B cell (primary cell): ENCODE data around the gene KRT27. TPM values are rescaled to one million over a fixed set of nuclear protein-coding genes. Genes with fewer than 3 reads are reported as not detected.

ENCODE experiments used
- ATAC-seq: fragments of 200-7000 bp; cut with Tn5 transposase; one replicate; pipeline ENCODE4 v1.10.0; 2021; ENCODE audit warnings: low read depth, mild to moderate bottlenecking, moderate number of reproducible peaks, moderate library complexity
- CTCF ChIA-PET: fragments of 350-600 bp; sonication (Branson Sonifier 250); formaldehyde crosslinking; loops from one replicate; lab custom pipeline; 2021; ENCODE audit warnings: antibody characterized with exemption, inconsistent platforms; lab: Charles Lee
- POLR2A ChIA-PET: fragments of 350-600 bp; sonication (Branson Sonifier 250); formaldehyde crosslinking; loops from one replicate; lab custom pipeline; 2021; ENCODE audit warnings: antibody characterized with exemption; lab: Charles Lee
- DNase-seq: peaks from one replicate; pipeline ENCODE4 v3.0.0; 2013
- H2AFZ ChIP-seq: 2 replicates; pipeline ENCODE4 v1.6.1; 2012; ENCODE audit warnings: mild to moderate bottlenecking, low read depth, low read length; ENCODE audit not compliant: insufficient read depth, poor library complexity, severe bottlenecking
- H3K27ac ChIP-seq, 2 donors: 1 replicate in 1 of 2; 2 replicates in 1 of 2; pipeline ENCODE4 v1.5.1; 2012 to 2013; ENCODE audit warnings: low read length in 2 of 2, mild to moderate bottlenecking in 2 of 2, moderate library complexity in 1 of 2
- H3K27me3 ChIP-seq, 4 experiments: fragments of 200-600 bp in 1 of 4; sonication (generic) in 1 of 4; replicated peaks in 1 of 4; 1 replicate in 2 of 4; 2 replicates in 2 of 4; pipeline versions ENCODE4 v1.6.1 to v1.7.0; 2013 to 2016; ENCODE audit warnings: low read length in 3 of 4, mild to moderate bottlenecking in 2 of 4, mixed read lengths in 1 of 4, moderate library complexity in 1 of 4; ENCODE audit not compliant: insufficient read depth in 4 of 4, control insufficient read depth in 3 of 4; ENCODE audit errors: control extremely low read depth in 1 of 4
- H3K36me3 ChIP-seq, 2 experiments: replicated peaks in 1 of 2; 1 replicate in 1 of 2; 2 replicates in 1 of 2; pipeline versions ENCODE4 v1.6.1 to v1.7.1; 2013; ENCODE audit warnings: low read length in 1 of 2; ENCODE audit not compliant: insufficient read depth in 2 of 2, control insufficient read depth in 1 of 2; ENCODE audit errors: control extremely low read depth in 1 of 2, extremely low read depth in 1 of 2
- H3K4me1 ChIP-seq, 2 donors: fragments of 200-600 bp in 1 of 2; sonication (generic) in 1 of 2; 1 replicate in 1 of 2; 2 replicates in 1 of 2; pipeline versions ENCODE4 v1.5.1 to v1.6.1; 2013 to 2017; ENCODE audit warnings: low read length in 2 of 2; ENCODE audit not compliant: control insufficient read depth in 2 of 2, insufficient read depth in 2 of 2
- H3K4me2 ChIP-seq: replicated peaks from 2 replicates; pipeline ENCODE3; 2012; ENCODE audit warnings: mild to moderate bottlenecking, low read depth, low read length; ENCODE audit not compliant: poor library complexity, severe bottlenecking
- H3K4me3 ChIP-seq, 5 experiments: fragments of 200-600 bp in 1 of 5; sonication (generic) in 1 of 5; 1 replicate in 3 of 5; 2 replicates in 2 of 5; pipeline versions ENCODE4 v1.5.1 to v1.7.0; 2011 to 2016; ENCODE audit warnings: low read length in 4 of 5, mild to moderate bottlenecking in 4 of 5, low read depth in 2 of 5, control low read depth in 1 of 5, moderate library complexity in 1 of 5; ENCODE audit not compliant: insufficient read depth in 1 of 5; ENCODE audit errors: control extremely low read depth in 1 of 5, extremely low read depth in 1 of 5
- H3K79me2 ChIP-seq: fragments of 200-600 bp; sonication (generic); one replicate; pipeline ENCODE4 v1.6.0; 2016; ENCODE audit warnings: low read length; ENCODE audit not compliant: control insufficient read depth, insufficient read depth
- H3K9ac ChIP-seq: fragments of 200-600 bp; sonication (generic); 2 replicates; pipeline ENCODE4 v1.6.1; 2017; ENCODE audit warnings: mild to moderate bottlenecking, low read length, moderate library complexity
- H3K9me3 ChIP-seq, 3 donors: one replicate each; pipeline versions ENCODE4 v1.6.1 to v1.7.1; 2013; ENCODE audit warnings: low read length in 2 of 3; ENCODE audit not compliant: control insufficient read depth in 2 of 3, insufficient read depth in 1 of 3; ENCODE audit errors: control extremely low read depth in 1 of 3
- H4K20me1 ChIP-seq: 2 replicates; pipeline ENCODE4 v1.6.0; 2012; ENCODE audit warnings: mild to moderate bottlenecking, low read length; ENCODE audit not compliant: insufficient read depth, control insufficient read depth, poor library complexity, severe bottlenecking
- H3K27ac Mint-ChIP-seq: one replicate; pipeline ENCODE4 v1.8.0; 2021; ENCODE audit warnings: mixed read lengths
- H3K27me3 Mint-ChIP-seq: one replicate; pipeline ENCODE4 v1.8.0; 2021; ENCODE audit warnings: mixed read lengths
- H3K4me1 Mint-ChIP-seq: one replicate; pipeline ENCODE4 v1.8.0; 2021; ENCODE audit warnings: mixed read lengths
- H3K4me3 Mint-ChIP-seq: one replicate; pipeline ENCODE4 v1.8.0; 2021; ENCODE audit warnings: mixed read lengths
- H3K9me3 Mint-ChIP-seq: one replicate; pipeline ENCODE4 v1.8.0; 2022; ENCODE audit warnings: mixed read lengths; ENCODE audit not compliant: insufficient read depth
- CTCF ChIP-seq: fragments of 200-600 bp; IDR thresholded peaks from one replicate; pipeline ENCODE4 v1.8.0; 2022; ENCODE audit warnings: antibody characterized with exemption, mild to moderate bottlenecking
- EZH2 ChIP-seq: IDR thresholded peaks from 2 replicates; pipeline ENCODE4 v1.6.1; 2012; ENCODE audit warnings: borderline replicate concordance, low read depth, mild to moderate bottlenecking, moderate library complexity, low read length; ENCODE audit not compliant: insufficient read depth, poor library complexity, severe bottlenecking
- WGBS: methylation state at CpG from one replicate; pipeline ENCODE4 v1.1.5; 2013; ENCODE audit warnings: missing lambda C conversion rate; ENCODE audit not compliant: insufficient coverage; 5-methylcytosine and 5-hydroxymethylcytosine counted together
- intact Hi-C: fragments of 100-400 bp; cut with micrococcal nuclease; formaldehyde crosslinking; loops from one replicate; pipeline ENCODE4 v1.10.0; 2022
- polyA plus RNA-seq: library from polyadenylated mRNA; depleted of rRNA; stranded (reverse); fragments of >200 nt; gene quantifications from 2 replicates; pipeline ENCODE4 v1.2.3, GENCODE V29; 2012
- total RNA-seq, 2 donors: library from RNA; stranded (reverse); fragments of 120-200 nt in 1 of 2; gene quantifications; 1 replicate in 1 of 2; 2 replicates in 1 of 2; pipeline versions ENCODE4 v1.2.3 to v1.2.4, GENCODE V29; 2013 to 2022

The KRT27 gene
- total and polyA plus RNA-seq, 2 donors (not counting 1 experiment from before 2014, with no cell fraction given), result not detected

- Histone ChIP-seq H2AFZ (no peak overlapping the region), H3K4me3 (no peak overlapping the region), H3K36me3 (no peaks in the 10 kb centered on the region), H3K27ac (no peak overlapping the region), H3K79me2 (no peaks in the 10 kb centered on the region), H4K20me1 (no peaks in the 10 kb centered on the region), H3K4me2 (no peak overlapping the region), H3K27me3 (peaks cover 0 to 37% (median 25%) of the 10 kb centered on the region in 4 experiments), H3K9me3 (no peaks in the 10 kb centered on the region), H3K9ac (no peak overlapping the region), H3K4me1 (peaks cover 0 to 4% of the 10 kb centered on the region in 2 donors)
- 73% methylated on average over 2 of the region's 2 CpGs for WGBS
- ChIA-PET POLR2A (no interaction called here), CTCF (interaction anchor here (4.4 kb wide), 1 partner anchor 862 kb away, joined by 22 read pairs; no protein-coding TSS in a partner anchor)
- Mint-ChIP-seq H3K4me3 (no peak overlapping the region), H3K4me1 (peaks cover 3% of the 10 kb centered on the region), H3K27ac (no peak overlapping the region), H3K9me3 (no peaks in the 10 kb centered on the region), H3K27me3 (peaks cover 49% of the 10 kb centered on the region)
- DNase-seq (no peak), ATAC-seq (no peak)
- intact Hi-C loops, result loop anchor here (2.0 to 10.0 kb wide), 2 partner anchors 40 to 524 kb away; no protein-coding TSS in a partner anchor
- no peak for TF ChIP-seq EZH2
Measured at GRCh38 chr17:40801157-40801556, 18.8 kb upstream of the KRT27 start.

- Histone ChIP-seq H3K27me3 (peaks cover 0 to 36% (median 24%) of the 10 kb centered on the region in 4 experiments), H3K4me2 (no peak overlapping the region), H3K79me2 (no peaks in the 10 kb centered on the region), H3K4me1 (peaks cover 0 to 4% of the 10 kb centered on the region in 2 donors), H3K4me3 (no peak overlapping the region), H3K9me3 (no peaks in the 10 kb centered on the region), H3K9ac (no peak overlapping the region), H2AFZ (no peak overlapping the region), H3K27ac (no peak overlapping the region), H4K20me1 (no peaks in the 10 kb centered on the region), H3K36me3 (no peaks in the 10 kb centered on the region)
- CTCF ChIA-PET, result no interaction called here
- H3K4me1 Mint-ChIP-seq, result peaks cover 3% of the 10 kb centered on the region
- H3K4me3 Mint-ChIP-seq, result no peak overlapping the region
- intact Hi-C loops, result loop anchor here (2.0 to 10.0 kb wide), 2 partner anchors 40 to 524 kb away; no protein-coding TSS in a partner anchor
- 63% methylated on average over 1 of the region's 1 CpG for WGBS
- no peak for ATAC-seq
- H3K27me3 Mint-ChIP-seq, result peaks cover 51% of the 10 kb centered on the region
- DNase-seq, result no peak
- no peak overlapping the region for H3K27ac Mint-ChIP-seq
- TF ChIP-seq CTCF (no peak), EZH2 (no peak)
- POLR2A ChIA-PET, result no interaction called here
- no peaks in the 10 kb centered on the region for H3K9me3 Mint-ChIP-seq
Measured at GRCh38 chr17:40800381-40800780, 18.0 kb upstream of the KRT27 start.
